H1 (cell line): ENCODE data around the gene KIAA1328.

Experiments
- CEBPB ChIP-seq: IDR thresholded peaks from 2 replicates; pipeline ENCODE4 v1.6.1; 2012; ENCODE audit warnings: low read depth, low read length
- CREB1 ChIP-seq: IDR thresholded peaks from 2 replicates; pipeline ENCODE4 v1.6.1; 2012; ENCODE audit warnings: inconsistent platforms
- CTCF ChIP-seq, 3 experiments: IDR thresholded peaks; 1 replicate in 2 of 3; 2 replicates in 1 of 3; pipeline versions ENCODE4 v1.5.1 to v1.6.1; 2011; ENCODE audit warnings: low read length in 3 of 3, mild to moderate bottlenecking in 3 of 3, inconsistent platforms in 2 of 3, low read depth in 1 of 3, moderate library complexity in 1 of 3; ENCODE audit not compliant: insufficient read depth in 1 of 3; ENCODE audit errors: control extremely low read depth in 1 of 3
- E2F6 ChIP-seq: IDR thresholded peaks from 2 replicates; pipeline ENCODE4 v1.6.1; 2012; ENCODE audit warnings: inconsistent platforms
- EGR1 ChIP-seq: IDR thresholded peaks from 2 replicates; pipeline ENCODE4 v1.6.1; 2011; ENCODE audit warnings: low read depth, low read length, borderline replicate concordance
- EP300 ChIP-seq, 2 experiments: IDR thresholded peaks; 1 replicate in 1 of 2; 2 replicates in 1 of 2; pipeline ENCODE4 v1.6.1; 2011 to 2012; ENCODE audit warnings: low read depth in 2 of 2, low read length in 2 of 2, mild to moderate bottlenecking in 2 of 2, borderline replicate concordance in 1 of 2, inconsistent platforms in 1 of 2, moderate library complexity in 1 of 2
- EZH2 ChIP-seq: fragments of 200-600 bp; sonication (generic); IDR thresholded peaks from 2 replicates; pipeline ENCODE4 v1.7.1; 2012; ENCODE audit warnings: low read depth, mild to moderate bottlenecking, moderate library complexity, low read length, inconsistent platforms; ENCODE audit not compliant: severe bottlenecking
- MAX ChIP-seq: IDR thresholded peaks from 2 replicates; pipeline ENCODE4 v1.6.1; 2012; ENCODE audit warnings: inconsistent platforms
- POLR2A ChIP-seq, 2 experiments: IDR thresholded peaks; 1 replicate in 1 of 2; 2 replicates in 1 of 2; pipeline ENCODE4 v1.6.1; 2011; ENCODE audit warnings: low read depth in 2 of 2, low read length in 2 of 2, mild to moderate bottlenecking in 2 of 2; ENCODE audit errors: control extremely low read depth in 1 of 2
- POLR2AphosphoS5 ChIP-seq: IDR thresholded peaks from 2 replicates; pipeline ENCODE4 v1.6.1; 2011; ENCODE audit warnings: low read depth, low read length
- POU5F1 ChIP-seq: IDR thresholded peaks from 2 replicates; pipeline ENCODE4 v1.6.1; 2011; ENCODE audit warnings: low read depth, mild to moderate bottlenecking, low read length, moderate library complexity
- SP1 ChIP-seq: IDR thresholded peaks from 2 replicates; pipeline ENCODE4 v1.6.1; 2011; ENCODE audit warnings: low read depth, low read length
- SP4 ChIP-seq: IDR thresholded peaks from 2 replicates; pipeline ENCODE4 v1.6.1; 2012; ENCODE audit warnings: low read length, inconsistent platforms
- TAF1 ChIP-seq: IDR thresholded peaks from 2 replicates; pipeline ENCODE4 v1.6.1; 2011; ENCODE audit warnings: mild to moderate bottlenecking, low read depth, low read length

- TF ChIP-seq EZH2 (no peak), E2F6 (no peak), EP300 (IDR thresholded peaks at IDR 0.05; ENCODE audit: borderline replicate concordance in 1 of 2, low read depth in 2 of 2, low read length in 2 of 2) (no peak), CTCF (IDR thresholded peaks at IDR 0.05; ENCODE audit: control extremely low read depth in 1 of 3, insufficient read depth in 1 of 3, low read depth in 1 of 3, low read length in 3 of 3) (no peak), EGR1 (no peak), CEBPB (no peak), POLR2AphosphoS5 (no peak), MAX (no peak), POLR2A (IDR thresholded peaks at IDR 0.05; ENCODE audit: control extremely low read depth in 1 of 2, low read depth in 2 of 2, low read length in 2 of 2) (no peak), SP1 (no peak), CREB1 (no peak), TAF1 (no peak), POU5F1 (no peak), SP4 (no peak)
Measured at GRCh38 chr18:37272226-37272625, 443.3 kb downstream of the KIAA1328 start.
